GM12864 (cell line): ENCODE measurements around the gene TALDO1.
A peak's percentile ranks its signal among the peaks of the same experiment; 100 is the strongest.

Experiments used
- DNase-seq: peaks from one replicate; pipeline ENCODE4 v3.0.0-alpha.2; 2011; ENCODE audit warnings: low read depth
- H3K4me3 ChIP-seq: 2 replicates; pipeline ENCODE4 v1.5.1; 2011; ENCODE audit warnings: mild to moderate bottlenecking, low read depth, low read length, control low read depth
- TF ChIP-seq, protein P1 (sequence below): IDR thresholded peaks from 2 replicates; pipeline ENCODE4 v1.5.1; 2011; ENCODE audit warnings: low read depth, mild to moderate bottlenecking, moderate library complexity, low read length, control low read depth, inconsistent platforms; ENCODE audit errors: missing control alignments

TALDO1 gene

DNA sequence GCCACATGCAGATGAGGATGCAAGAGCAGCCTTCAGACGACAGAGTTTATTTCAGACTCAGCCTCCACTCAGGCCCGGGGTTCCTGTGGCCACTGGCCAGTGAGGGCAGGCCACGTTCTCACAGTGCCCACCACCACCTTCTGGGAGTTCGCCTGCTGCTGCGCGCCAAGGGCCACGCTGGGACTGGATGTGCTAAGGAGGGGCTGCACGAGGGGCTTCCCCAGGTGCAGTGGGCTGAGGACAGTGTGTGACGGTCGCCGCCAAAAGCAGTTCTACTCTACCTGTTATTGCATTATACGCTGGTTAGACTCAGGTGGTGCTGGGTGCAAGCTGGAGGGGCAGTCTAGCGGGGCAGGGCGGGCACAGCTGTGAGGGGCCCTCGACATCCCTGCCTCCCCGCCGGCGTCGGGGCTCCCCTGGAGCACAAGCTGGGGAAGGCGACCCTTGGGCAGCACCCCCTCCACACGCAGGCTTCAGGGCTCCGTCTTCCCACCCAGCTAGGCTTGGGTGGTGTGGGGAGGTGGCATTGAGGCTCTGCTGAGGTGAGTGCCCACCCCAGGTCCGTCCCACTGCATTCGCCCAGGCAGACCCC lies 39.9 kb downstream of the TALDO1 start:
- H3K4me3 ChIP-seq, result no peak overlapping the region
- TF ChIP-seq, protein P1, sequence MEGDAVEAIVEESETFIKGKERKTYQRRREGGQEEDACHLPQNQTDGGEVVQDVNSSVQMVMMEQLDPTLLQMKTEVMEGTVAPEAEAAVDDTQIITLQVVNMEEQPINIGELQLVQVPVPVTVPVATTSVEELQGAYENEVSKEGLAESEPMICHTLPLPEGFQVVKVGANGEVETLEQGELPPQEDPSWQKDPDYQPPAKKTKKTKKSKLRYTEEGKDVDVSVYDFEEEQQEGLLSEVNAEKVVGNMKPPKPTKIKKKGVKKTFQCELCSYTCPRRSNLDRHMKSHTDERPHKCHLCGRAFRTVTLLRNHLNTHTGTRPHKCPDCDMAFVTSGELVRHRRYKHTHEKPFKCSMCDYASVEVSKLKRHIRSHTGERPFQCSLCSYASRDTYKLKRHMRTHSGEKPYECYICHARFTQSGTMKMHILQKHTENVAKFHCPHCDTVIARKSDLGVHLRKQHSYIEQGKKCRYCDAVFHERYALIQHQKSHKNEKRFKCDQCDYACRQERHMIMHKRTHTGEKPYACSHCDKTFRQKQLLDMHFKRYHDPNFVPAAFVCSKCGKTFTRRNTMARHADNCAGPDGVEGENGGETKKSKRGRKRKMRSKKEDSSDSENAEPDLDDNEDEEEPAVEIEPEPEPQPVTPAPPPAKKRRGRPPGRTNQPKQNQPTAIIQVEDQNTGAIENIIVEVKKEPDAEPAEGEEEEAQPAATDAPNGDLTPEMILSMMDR, result no peak
- DNase-seq, result no peak

DNA sequence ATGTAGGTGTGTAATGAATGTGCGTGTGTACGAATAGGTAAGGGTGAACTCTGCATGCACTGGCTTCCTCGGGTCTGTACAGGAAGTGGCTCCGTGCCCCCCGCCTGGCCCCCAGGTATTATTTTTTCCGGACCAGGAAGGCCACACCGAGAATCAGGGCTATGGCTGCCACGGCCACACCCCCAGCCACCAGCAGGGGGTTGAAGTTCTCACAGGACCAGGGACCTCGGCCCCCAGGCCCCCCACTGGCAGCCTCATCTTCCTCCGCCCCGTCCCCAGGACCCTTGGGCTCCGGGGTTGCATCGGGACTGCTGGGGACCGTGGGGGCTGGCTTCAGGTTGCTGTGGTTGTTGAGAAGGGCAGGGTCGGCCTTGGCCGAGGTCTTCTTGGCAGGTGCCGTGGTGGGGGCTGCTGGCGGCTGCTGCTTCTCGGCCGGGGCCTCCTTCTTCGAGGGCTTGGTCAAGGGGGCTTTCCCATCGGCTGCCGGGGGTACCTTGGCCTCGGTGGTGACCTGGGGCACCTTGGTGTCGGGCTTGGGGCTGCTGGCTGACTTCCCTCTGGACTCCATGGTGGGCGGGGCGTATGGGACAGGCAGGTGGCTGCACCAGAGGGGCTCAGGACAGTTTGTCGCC lies 40.9 kb downstream of the TALDO1 start:
- DNase-seq, result no peak
- TF ChIP-seq, protein P1, result peak; percentile 18
- no peak overlapping the region for H3K4me3 ChIP-seq

DNA sequence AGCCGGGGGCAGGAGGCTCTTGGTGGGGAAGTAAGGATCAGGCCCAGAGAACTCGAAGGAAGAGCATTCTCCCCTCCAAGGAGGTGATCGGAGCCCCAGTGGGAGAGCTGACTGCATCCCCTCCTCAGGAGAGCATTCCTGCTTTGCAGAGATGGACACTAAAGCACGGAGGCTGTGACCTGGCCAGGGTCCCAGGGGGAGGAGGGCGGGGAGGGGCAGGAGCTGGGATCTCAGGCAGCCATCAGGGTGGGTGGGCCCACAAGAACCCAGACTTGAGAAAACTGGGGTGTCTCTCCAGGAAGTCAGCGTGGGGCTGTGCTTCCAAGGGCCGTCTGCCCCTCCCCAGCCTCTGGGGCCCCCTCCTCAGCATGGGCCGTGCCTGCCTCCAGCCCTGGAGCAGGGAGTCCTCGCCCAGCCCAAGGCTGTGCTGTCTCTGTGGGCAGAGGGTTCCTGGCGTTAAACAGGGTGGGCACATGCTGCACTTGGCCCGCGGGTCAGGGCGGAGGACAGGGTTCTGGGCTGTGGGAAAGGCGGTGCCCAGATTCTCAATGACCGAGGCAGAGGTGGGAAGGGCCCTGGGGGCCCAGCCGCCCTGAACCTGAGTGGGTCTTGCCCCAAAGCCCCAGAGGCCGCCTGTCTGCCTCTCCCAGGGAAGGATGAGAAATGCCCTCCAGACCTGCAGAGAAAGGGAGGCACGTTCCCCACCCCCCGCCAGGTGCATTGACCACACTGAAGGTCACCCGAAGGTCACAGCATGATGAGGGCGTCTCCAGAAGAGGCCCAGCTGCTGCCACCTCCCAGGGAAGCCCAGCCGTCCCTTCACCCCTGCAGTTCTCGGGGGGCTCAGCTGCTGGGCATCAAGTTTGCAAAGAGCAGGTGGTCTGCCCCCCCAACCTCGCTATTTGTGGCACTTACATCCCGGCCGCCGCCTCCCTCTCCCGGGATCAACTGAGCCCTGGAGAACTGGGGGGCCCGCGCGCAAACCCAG lies 42.0 kb downstream of the TALDO1 start:
- DNase-seq, result no peak
- peak overlapping the region; percentile 49 for H3K4me3 ChIP-seq
- TF ChIP-seq, protein P1, result no peak

DNA sequence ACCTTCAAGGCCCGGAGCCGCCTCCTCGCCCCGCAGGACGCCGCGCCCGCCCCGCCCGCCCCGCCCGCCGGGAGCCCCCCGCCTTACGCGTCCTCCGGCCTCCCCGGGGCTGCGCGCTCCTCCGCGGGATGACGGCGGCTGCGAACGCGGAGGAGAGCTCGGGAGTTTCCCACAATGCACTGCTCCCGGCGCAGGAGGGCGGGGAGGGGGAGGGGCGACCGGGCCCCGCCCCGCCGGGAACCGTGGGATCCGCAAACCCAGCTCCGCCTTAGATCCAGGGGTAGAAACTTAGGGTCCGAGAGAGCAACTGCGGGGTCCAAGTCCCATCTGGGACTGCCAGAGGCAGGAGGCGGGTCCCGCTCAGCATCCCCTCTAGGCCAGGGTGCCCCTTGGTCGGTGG lies 42.7 kb downstream of the TALDO1 start, which contains the start of gene CEND1:
Gene CEND1 (minus strand): TSS at position 148 of the 400 bp plus-strand sequence. CDS start 1,514 bp downstream, outside the sequence.
- peak within 1 kb of the TSS; percentile 49 for H3K4me3 ChIP-seq
- TF ChIP-seq, protein P1, result no peak
- DNase-seq, result no peak

DNA sequence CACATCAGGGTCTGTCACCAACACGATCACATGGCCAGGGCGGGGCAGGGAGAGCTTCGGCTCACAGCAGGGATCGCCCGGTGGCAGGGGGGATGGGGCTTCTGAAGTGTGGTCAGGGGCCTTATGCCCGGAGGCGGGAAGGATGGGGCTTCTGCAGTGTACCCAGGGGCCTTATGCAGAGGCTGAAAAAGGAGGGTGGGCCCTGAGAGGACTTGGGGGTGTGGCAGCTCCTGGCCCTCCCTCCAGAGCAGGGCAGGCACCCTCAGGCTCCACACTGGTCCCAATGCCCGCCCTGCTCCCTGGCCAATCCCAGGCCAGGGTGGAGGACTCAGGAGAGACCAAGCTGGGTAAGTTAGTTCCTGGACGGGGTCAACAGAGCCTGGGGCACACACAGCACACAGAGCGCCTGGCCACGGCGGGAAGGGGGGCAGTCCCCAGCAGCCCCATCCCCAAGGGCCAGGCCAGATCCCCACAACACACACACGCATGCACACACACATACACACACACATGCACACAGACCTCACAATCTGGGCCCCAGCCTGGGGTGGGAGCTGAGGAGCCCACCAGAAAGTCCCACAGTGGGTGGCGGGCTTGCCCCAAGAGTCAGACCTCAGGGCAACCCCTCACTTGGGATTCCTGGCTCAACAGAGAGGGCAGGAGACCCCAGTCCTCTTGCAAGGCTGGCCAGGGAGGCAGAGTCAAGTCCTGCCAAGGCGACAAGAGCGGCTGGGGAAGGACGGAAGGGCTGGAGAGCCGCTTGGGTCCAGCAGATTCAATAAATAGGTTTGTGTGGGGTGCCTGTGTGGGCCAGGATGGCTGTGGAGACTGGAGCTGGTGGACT lies 43.7 kb downstream of the TALDO1 start:
- TF ChIP-seq, protein P1, result no peak
- DNase-seq, result no peak
- H3K4me3 ChIP-seq, result no peak overlapping the region
